GM19099 (cell line): Measurements from ENCODE around the gene FSIP1.

Experiments used
- POLR2A ChIP-seq: IDR thresholded peaks from 3 replicates; pipeline ENCODE4 v1.6.1; 2011; ENCODE audit warnings: low read depth; ENCODE audit not compliant: insufficient read length; ENCODE audit errors: extremely low read depth

FSIP1 gene

DNA sequence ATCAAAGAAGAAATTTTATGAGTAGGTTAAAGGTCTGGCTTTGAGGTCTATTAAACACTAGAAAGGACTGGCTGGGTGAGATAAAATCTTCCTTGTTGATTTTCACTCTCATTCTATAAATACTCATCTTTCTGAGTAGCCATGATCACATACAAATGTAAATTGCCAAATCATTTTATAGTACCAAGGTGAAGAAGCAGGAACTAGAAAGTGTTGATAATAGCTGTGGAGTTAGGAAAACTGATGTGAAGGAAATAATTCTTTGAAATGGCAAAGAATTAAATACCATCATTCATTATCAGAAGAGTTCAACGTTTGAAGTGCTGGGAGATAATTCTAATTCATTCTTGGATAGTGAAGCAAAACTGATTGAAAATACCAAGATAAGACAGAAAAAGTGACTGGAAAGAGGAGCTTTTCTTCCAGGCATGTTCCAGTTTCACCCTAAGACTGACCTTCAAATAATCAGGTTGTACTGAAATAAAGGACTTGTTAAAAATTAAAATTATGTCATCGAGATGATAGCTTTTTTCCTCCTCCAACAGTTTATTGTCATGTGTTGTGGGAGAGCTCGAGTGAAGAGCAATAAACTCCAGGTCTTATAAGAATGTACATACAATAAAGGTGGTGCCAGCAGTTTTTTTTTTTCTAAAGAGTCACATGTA lies 184.3 kb downstream of the FSIP1 start:
- TF ChIP-seq POLR2A, result no peak

DNA sequence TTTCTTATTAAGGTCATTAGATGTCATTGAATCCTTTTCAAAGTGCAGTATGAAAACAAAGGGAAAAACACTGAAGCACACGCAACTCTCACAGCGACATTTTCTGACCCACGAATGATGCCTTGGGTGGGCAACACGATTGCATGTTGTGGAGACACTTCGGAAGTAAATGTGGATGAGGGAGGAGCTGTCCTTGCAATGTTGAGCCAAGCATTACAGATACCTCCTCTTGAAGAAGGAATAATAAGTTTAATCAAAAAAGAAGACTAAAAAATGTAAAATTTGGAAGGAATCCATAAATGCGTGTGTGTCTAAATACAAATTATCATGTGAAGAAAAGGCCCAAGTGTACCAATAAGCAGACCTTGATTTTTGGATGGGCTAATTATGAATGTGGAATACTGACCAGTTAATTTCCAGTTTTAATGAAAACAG lies 184.9 kb downstream of the FSIP1 start:
- TF ChIP-seq POLR2A, result no peak

DNA sequence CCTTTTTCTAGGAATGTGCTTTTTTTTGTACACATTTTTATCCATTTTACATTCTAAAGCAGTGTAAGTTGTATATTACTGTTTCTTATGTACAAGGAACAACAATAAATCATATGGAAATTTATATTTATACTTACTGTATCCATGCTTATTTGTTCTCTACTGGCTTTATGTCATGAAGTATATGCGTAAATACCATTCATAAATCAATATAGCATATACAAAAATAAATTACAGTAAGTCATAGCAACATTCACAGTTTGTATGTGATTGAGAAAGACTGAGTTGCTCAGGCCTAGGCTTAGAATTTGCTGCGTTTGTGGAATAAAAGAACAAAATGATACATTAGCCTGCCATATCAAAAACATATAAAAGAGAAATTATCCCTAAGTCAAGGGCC lies 185.3 kb downstream of the FSIP1 start:
- no peak for TF ChIP-seq POLR2A

DNA sequence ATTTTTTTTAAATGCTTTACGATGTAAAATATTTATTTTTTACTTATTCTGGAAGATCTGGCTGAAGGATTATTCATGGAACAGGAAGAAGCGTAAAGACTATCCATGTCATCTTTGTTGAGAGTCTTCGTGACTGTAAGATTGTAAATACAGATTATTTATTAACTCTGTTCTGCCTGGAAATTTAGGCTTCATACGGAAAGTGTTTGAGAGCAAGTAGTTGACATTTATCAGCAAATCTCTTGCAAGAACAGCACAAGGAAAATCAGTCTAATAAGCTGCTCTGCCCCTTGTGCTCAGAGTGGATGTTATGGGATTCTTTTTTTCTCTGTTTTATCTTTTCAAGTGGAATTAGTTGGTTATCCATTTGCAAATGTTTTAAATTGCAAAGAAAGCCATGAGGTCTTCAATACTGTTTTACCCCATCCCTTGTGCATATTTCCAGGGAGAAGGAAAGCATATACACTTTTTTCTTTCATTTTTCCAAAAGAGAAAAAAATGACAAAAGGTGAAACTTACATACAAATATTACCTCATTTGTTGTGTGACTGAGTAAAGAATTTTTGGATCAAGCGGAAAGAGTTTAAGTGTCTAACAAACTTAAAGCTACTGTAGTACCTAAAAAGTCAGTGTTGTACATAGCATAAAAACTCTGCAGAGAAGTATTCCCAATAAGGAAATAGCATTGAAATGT lies 186.1 kb downstream of the FSIP1 start:
- no peak for TF ChIP-seq POLR2A

DNA sequence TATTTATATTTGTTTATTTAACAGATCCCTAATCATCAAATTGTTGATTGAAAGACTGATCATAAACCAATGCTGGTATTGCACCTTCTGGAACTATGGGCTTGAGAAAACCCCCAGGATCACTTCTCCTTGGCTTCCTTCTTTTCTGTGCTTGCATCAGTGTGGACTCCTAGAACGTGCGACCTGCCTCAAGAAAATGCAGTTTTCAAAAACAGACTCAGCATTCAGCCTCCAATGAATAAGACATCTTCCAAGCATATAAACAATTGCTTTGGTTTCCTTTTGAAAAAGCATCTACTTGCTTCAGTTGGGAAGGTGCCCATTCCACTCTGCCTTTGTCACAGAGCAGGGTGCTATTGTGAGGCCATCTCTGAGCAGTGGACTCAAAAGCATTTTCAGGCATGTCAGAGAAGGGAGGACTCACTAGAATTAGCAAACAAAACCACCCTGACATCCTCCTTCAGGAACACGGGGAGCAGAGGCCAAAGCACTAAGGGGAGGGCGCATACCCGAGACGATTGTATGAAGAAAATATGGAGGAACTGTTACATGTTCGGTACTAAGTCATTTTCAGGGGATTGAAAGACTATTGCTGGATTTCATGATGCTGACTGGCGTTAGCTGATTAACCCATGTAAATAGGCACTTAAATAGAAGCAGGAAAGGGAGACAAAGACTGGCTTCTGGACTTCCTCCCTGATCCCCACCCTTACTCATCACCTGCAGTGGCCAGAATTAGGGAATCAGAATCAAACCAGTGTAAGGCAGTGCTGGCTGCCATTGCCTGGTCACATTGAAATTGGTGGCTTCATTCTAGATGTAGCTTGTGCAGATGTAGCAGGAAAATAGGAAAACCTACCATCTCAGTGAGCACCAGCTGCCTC lies 187.1 kb downstream of the FSIP1 start:
- TF ChIP-seq POLR2A, result no peak

DNA sequence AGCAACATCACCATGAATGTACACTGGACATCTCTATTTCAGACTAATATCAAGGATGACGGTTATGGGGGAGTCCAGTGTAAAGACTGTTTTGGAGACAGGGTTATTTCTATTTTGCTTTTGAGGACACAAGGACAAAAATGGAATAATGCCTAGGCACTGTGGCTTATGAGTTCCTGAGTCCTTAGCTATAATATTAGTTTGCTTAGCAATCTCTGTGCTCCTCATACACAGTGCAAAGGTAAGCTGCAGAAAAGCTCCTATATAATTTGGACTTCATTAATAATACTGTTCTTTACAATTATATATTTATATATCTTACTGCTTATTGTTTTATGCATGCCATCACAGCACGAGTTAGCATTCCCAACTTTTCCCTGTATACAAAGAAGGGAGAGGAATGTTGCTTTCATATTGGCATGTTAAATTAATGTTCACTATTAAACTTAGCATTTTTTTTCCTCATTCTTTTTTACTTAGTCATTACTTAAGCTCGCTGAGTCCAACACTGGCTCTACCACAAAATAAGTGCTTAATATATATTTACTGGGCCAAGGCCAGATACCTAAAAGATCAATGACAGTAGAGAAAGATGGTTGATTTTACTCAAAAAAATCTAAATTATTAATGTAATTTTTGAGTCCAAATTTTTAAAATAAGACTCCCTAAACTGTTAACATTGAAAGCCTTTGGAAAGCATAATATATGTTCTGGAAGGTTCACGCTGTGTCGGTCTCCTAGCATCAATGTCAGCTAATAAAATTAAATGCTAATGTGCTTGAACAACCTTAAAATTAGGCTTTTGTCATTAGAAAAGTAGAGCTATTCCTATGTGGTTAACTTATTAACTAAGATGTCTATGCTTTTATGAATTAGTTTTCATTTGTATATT lies 187.9 kb downstream of the FSIP1 start:
- TF ChIP-seq POLR2A, result no peak

DNA sequence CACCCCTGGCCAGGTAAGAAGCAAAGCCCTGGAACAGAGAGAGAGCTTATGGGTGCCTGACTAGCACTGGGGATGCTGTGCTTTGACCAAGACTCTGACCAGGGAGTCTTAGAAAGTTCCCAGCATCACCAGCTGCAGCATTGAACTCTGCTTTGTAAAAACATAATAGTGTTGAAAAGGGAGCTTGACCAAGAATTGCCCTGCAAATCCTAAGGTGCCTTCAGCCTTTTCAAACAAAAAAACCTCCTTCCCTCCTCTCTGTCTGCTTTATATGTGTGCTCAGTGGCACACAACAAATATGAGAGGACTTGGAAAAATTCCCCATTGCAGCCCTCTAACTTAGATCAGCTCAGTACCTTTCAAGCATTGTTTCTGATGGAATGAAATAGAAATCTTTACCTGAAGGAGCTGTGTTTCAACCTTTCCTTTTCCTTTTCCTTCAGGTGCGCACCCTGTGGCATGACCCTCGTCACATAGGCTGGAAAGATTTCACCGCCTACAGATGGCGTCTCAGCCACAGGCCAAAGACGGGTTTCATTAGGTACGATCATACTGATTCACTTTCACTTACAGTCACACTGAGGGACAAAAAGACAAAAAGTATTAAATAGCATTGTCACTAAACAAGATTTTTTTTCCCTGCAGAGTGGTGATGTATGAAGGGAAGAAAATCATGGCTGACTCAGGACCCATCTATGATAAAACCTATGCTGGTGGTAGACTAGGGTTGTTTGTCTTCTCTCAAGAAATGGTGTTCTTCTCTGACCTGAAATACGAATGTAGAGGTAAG lies 188.8 kb downstream of the FSIP1 start:
- no peak for TF ChIP-seq POLR2A

DNA sequence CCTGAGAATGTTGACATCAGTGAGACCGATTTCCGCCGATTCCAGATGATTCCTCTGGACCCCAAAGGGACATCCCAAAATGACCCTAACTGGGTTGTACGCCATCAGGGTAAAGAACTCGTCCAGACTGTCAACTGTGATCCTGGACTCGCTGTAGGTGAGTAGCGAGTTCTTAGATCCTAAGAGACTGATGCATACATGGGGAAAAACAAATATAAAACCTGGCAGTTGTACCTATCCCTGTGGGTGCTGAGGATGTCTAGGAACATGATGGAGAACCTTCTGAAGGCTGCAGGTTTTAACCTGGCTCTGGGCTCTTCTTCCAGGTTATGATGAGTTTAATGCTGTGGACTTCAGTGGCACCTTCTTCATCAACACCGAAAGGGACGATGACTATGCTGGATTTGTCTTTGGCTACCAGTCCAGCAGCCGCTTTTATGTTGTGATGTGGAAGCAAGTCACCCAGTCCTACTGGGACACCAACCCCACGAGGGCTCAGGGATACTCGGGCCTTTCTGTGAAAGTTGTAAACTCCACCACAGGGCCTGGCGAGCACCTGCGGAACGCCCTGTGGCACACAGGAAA lies 189.5 kb downstream of the FSIP1 start:
- no peak for TF ChIP-seq POLR2A

DNA sequence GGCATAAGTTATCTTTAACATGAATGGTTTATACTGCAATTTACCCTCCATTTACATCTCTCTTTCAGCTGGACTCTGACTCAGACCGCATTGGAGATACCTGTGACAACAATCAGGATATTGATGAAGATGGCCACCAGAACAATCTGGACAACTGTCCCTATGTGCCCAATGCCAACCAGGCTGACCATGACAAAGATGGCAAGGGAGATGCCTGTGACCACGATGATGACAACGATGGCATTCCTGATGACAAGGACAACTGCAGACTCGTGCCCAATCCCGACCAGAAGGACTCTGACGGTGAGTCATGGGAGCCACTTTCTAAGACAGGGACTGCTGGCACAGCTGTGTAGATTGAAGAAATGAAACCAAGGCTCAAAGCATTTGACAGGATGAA lies 190.1 kb downstream of the FSIP1 start:
- TF ChIP-seq POLR2A, result no peak

DNA sequence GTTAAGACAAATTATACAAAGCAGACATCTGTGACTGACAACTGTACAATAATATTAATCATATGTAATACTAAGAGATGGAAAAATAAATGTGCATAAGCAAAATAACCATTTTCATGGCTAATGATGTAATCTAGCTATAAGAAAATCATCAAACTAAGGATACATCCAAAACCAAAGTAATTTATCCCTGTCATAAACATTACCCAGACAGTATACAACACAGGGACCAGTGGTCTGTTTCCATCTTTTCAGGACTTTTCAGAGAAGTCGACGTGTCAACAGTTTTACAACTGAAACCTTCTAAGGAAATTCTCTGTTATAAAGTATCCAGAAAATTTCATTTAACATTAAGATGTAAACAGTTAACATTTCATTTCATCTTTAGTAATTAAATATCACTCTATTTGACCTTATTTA lies 190.7 kb downstream of the FSIP1 start:
- TF ChIP-seq POLR2A, result no peak

DNA sequence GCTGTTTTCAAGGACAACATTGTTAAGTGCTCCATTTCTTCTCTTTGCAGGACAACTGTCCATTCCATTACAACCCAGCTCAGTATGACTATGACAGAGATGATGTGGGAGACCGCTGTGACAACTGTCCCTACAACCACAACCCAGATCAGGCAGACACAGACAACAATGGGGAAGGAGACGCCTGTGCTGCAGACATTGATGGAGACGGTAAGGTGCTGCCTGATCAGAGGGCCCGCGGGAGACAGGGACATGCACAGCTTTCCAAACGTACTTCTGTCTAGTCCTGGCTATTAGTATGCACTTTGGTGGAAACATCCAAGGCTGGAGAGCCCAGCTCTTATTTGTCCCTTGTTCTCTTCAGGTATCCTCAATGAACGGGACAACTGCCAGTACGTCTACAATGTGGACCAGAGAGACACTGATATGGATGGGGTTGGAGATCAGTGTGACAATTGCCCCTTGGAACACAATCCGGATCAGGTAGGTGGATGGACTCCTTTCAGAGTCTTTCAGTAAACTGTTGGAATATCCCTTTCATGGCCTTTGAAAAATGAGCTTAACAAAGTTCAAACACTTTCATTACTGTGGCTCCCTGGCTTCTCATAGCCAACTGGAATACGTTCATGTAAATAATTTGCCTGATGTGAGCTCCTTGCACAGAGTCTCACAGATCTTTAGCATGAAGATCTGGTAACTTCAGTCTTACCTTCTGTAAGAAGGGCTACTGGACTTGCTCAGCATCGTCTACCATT lies 191.3 kb downstream of the FSIP1 start:
- no peak for TF ChIP-seq POLR2A

DNA sequence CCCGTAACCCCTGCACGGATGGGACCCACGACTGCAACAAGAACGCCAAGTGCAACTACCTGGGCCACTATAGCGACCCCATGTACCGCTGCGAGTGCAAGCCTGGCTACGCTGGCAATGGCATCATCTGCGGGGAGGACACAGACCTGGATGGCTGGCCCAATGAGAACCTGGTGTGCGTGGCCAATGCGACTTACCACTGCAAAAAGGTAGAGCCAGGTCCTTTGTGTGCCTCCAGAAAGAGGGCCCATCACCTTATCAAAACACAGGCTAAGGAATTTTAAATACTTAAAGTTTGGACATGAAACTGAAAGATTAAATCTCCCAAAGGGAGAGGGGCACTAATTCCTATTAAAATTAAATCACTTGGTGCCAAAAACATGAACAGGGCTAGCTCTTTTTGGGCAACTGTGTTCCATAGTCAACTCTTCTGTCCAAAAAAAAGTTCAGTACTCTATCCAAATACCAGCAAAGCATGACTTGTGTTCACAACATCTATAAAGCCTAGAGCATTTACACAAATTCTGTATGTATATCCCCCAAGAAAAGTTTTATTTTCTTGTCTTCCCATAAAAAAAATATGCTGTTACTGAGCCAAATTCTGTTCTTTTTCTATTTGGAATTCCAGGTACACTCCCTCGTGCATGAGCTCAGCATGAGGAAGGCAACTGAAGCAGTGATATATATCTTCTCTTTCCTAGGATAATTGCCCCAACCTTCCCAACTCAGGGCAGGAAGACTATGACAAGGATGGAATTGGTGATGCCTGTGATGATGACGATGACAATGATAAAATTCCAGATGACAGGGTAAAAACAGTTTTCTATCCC lies 192.6 kb downstream of the FSIP1 start:
- TF ChIP-seq POLR2A, result no peak
